ENCODE data around the gene SNRNP48. TPM values are rescaled to one million over a fixed set of nuclear protein-coding genes. Genes with fewer than 3 reads are reported as not detected.

SNRNP48 gene
- total RNA-seq, 1 donor from 2014 or later: 17.5 TPM

DNA sequence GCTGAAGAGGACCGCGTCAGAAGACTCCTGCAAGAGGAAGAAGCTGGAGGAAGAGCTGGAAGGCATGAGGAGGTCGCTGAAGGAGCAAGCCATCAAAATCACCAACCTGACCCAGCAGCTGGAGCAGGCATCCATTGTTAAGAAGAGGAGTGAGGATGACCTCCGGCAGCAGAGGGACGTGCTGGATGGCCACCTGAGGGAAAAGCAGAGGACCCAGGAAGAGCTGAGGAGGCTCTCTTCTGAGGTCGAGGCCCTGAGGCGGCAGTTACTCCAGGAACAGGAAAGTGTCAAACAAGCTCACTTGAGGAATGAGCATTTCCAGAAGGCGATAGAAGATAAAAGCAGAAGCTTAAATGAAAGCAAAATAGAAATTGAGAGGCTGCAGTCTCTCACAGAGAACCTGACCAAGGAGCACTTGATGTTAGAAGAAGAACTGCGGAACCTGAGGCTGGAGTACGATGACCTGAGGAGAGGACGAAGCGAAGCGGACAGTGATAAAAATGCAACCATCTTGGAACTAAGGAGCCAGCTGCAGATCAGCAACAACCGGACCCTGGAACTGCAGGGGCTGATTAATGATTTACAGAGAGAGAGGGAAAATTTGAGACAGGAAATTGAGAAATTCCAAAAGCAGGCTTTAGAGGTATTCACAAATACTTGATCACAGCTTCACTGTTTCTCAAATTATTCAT, 8.9 kb upstream of the SNRNP48 start:
- DNase-seq: no peak
- ATAC-seq (ENCODE audit: poor library complexity): no peak
- intact Hi-C loops (cut with DNase I): no loop called here

DNA sequence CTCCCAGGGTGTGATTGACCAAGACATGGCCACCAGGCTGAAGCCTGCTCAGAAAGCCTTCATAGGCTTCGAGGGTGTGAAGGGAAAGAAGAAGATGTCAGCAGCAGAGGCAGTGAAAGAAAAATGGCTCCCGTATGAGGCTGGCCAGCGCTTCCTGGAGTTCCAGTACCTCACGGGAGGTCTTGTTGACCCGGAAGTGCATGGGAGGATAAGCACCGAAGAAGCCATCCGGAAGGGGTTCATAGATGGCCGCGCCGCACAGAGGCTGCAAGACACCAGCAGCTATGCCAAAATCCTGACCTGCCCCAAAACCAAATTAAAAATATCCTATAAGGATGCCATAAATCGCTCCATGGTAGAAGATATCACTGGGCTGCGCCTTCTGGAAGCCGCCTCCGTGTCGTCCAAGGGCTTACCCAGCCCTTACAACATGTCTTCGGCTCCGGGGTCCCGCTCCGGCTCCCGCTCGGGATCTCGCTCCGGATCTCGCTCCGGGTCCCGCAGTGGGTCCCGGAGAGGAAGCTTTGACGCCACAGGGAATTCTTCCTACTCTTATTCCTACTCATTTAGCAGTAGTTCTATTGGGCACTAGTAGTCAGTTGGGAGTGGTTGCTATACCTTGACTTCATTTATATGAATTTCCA, 4.6 kb upstream of the SNRNP48 start:
- no peak for ATAC-seq (ENCODE audit: poor library complexity)
- no peak for DNase-seq
- intact Hi-C loops (cut with DNase I): no loop called here

GRCh38 chr6:7587631-7588100, 2.3 kb upstream of the SNRNP48 start:
- intact Hi-C loops (cut with DNase I): no loop called here
- ATAC-seq (ENCODE audit: poor library complexity) (no peak), DNase-seq (no peak)

DNA sequence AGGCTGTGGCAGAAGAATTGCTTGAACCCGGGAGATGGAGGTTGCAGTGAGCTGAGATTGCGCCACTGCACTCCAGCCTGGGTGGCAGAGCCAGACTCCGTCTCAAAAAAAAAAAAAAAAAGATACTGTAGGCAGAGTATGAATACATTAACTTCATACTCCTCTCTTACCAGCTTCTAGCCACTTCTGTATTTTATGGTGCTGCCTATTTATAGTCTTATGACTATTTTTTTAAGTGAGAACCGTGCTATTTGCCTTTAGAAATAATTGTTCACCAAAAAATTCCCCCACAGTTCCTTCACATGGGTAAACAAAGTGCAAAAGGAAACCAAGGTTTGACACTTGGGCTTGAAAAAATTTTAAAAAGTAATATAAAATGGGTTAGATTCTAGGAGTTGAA, 1.5 kb upstream of the SNRNP48 start:
- intact Hi-C loops (cut with DNase I): no loop called here
- no peak for ATAC-seq (ENCODE audit: poor library complexity)
- no peak for DNase-seq

DNA sequence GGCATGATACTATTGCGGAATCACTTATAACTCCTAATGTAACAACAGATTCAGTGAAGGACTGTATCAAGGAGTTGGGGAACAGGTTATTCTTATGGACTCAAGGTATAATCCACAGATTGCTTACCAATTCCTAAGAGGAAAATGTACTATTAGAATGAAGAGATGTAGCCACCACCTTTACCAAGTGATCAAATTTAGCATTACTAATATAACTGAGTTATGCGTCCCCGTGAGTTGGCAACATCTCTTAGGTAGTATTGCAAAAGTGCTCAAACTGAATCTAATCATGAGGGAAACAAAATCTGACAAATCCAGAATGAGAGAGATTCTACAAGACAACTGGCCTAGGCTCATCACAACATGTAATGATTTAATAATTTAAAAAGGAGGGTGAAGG, 777 bp upstream of the SNRNP48 start:
- DNase-seq (no peak), ATAC-seq (ENCODE audit: poor library complexity) (no peak)
- intact Hi-C loops (cut with DNase I): no loop called here

GRCh38 chr6:7590918-7591302, 912 bp downstream of the SNRNP48 start:
- peak; percentile 33 for ATAC-seq (ENCODE audit: poor library complexity)
- DNase-seq: no peak
- intact Hi-C loops (cut with DNase I): no loop called here

DNA sequence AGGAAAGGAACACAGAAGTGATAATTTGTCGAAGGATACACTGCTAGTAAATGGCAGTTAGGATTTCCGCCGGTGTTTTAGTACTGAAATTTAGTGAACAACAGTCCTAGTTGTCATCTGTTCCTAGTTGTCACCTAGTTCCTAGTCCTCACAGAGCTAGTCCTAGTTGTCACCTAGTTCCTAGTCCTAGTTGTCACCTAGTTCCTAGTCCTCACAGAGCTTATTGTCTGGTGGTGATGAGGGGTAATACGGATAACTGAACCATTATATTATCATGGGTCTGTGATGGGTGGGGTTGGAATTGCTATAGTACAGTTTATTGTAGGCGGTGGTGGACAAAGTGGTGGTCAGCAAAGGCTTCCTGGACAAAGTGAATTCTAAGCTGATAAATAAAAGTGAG, 1.8 kb downstream of the SNRNP48 start:
- ATAC-seq (ENCODE audit: poor library complexity): no peak
- intact Hi-C loops (cut with DNase I): no loop called here
- no peak for DNase-seq

DNA sequence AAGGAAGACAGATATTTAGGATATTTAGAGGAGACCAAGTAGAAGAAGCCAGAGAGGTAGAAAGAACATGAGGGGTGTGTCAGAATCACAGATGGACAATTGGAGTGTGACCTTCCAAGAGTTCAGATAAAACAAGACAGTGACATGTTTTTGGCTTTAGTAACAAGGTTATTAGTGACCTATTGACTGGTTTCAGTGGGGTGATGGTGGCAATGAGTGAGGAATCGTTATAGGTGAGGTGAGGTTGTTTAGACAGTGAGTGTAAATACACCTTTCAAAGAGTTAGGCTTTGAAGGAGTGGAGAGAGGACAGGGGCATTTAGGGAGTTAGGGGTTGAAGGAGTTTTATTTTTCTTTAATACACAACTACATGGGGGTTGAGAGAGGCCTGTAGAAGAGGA, 3.2 kb downstream of the SNRNP48 start:
- intact Hi-C loops (cut with DNase I): no loop called here

GRCh38 chr6:7594579-7595125, 4.7 kb downstream of the SNRNP48 start:
- ATAC-seq (ENCODE audit: poor library complexity) (peak; percentile 25), DNase-seq (no peak)
- intact Hi-C loops (cut with DNase I): no loop called here

More for the DNA sequence above, 3.2 kb downstream of the SNRNP48 start:
- no peak for DNase-seq
- ATAC-seq (ENCODE audit: poor library complexity): no peak

DNA sequence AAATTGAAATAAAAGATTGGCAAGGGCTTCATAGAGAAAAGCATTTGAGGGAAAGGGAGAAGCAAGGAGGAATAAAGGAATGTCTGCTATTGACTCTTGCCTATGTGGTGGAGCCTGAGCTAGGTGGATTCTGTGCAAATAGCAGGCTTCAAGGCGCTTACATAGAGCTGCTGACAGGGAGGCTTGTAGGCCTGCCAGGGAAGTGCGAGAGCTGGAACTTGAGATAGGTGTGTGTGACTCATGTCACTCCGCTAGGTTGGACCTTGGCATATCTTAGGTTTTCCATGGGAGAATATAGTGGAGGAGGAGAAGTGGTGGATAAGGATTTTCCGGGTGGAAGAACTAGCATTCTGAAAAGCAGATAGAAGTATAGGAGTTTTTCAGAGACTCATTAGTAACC, 14.0 kb downstream of the SNRNP48 start:
- peak; percentile 98 for ATAC-seq (ENCODE audit: poor library complexity)
- DNase-seq: peak; percentile 60

GRCh38 chr6:7604506-7604905, 14.5 kb downstream of the SNRNP48 start:
- intact Hi-C loops (cut with DNase I): no loop called here
- ATAC-seq (ENCODE audit: poor library complexity) (no peak), DNase-seq (no peak)

More for the DNA sequence above, 14.0 kb downstream of the SNRNP48 start:
- intact Hi-C loops (cut with DNase I): no loop called here

DNA sequence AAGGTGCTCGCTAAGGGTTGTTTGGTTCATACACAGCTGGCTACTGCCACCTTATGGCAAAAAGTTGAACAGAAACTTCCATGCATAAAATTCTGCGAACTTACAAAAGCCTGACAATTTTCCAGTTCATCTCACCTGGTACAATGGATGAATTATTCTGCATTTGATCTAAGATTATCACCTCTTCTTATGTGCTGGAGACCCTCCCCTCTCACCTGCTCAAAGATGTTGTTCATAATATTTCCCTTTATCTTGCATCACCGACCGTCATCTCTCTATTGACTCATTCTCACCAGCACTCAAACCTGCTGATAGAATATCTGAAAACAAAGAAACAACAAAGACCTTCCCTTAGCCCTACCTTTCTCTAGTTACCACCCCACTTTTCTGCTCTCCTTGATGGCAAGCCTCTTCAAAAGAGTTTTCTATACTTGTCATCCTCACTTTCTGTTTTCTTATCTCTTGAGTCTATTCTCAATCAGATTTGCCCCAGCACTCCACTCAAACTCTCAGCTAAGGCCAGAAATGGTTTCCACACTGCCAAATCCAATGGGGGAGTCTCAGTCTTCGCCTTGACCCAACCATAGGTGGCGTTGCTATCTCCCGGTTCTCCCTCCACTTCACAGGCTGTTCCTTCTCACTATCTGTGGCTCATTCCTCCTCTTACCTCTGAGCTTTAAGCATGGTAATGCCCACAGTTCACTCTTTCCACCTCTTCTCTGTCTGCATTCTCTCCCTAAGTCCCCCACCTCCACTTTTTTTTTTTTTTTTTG, 25.8 kb downstream of the SNRNP48 start:
- ATAC-seq (ENCODE audit: poor library complexity) (peak; percentile 71), DNase-seq (no peak)
- intact Hi-C loops (cut with DNase I): loop anchor here (10.0 kb wide), 2 partner anchors 301 to 331 kb away; partner anchors contain the start of gene SSR1

- intact Hi-C loops (cut with DNase I): loop anchor here (10.0 kb wide), 2 partner anchors 303 to 333 kb away; partner anchors contain the start of gene SSR1
- ATAC-seq (ENCODE audit: poor library complexity) (peak; percentile 56), DNase-seq (peak; percentile 50)
These were observed 28.1 kb downstream of the SNRNP48 start for GRCh38 chr6:7617801-7618764.

- ATAC-seq (ENCODE audit: poor library complexity): no peak
- intact Hi-C loops (cut with DNase I): no loop called here
- DNase-seq: no peak
These were observed 31.8 kb downstream of the SNRNP48 start for GRCh38 chr6:7621761-7622160.

DNA sequence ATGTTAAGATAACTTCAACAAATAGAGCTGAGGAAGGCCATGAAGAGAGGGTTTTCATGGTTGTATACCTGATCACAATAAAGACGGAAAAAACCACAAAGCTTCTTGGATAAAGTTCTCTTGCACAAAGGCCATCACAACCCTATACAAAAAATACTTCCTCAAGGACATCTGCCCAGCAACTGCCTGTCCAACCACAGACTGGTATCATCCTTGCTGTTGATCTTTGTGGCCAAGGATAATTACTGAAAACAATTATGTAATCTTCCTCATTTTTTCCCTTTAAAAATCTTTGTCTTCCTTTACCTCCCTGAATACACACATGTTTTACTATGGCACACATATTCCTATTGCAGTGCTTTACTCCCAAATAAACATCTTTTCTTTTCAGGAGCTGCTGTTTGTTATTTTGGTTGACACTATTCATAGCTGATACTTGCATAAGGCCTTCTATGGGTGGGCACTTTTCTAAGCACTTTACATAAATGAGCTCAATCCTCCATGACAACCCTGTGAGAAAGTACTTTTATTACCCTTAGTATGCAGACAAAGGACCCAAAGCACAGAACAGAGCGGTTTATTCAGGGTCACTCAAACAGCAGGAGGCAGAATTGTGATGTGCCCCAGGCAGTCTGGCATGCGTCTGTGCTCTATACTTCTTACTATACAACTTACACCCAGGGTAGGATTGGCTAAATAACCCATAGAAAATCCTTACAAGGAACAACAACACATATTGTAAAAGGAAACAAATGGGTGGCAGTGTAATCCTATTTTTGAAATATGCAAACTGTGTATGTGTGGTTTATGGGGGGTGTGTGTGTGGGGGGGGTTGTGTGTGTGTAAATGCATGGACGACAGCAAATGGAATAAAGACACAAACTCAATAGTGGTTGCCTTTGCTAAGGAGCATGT, 35.1 kb downstream of the SNRNP48 start:
- ATAC-seq (ENCODE audit: poor library complexity) (no peak), DNase-seq (no peak)
- intact Hi-C loops (cut with DNase I): no loop called here

DNA sequence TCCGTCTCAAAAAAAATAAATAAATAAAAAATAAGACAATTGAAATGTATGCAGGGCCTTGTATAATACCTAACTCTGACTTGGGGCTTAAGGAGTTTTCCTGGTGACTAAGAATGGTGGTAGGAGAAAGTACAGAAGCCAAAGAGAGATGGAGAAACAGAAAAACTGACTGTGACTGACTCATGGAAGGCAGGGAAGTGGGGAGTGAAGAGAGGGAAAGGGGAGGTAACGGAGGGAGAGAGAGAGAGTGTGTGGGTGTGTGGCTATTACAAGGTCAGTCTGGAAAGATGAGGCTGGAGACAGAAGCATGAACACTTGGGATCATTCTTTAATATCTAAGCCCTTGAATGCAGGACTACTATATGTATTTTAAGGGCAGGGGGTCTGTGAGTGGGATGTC, 38.5 kb downstream of the SNRNP48 start:
- no peak for DNase-seq
- no peak for ATAC-seq (ENCODE audit: poor library complexity)
- intact Hi-C loops (cut with DNase I): no loop called here

DNA sequence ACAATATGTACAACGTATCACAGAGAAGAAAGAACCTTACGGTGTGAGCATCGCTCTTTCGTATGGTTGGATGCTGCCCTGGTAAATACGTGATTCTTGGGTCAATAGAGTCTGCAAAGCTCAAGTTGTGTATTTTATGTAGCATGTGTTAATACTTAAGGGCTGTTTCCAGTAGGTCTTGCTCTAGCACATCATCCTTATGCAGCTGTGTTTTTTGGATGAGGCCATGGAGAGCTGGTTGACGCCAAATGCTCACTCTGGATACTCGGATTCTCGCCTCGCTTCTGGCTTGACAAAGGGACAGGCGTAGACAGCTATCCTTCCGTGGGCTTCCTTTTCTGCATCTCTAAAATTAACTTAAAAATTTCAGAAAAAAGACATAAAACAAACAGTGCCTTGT, 38.9 kb downstream of the SNRNP48 start:
- DNase-seq (no peak), ATAC-seq (ENCODE audit: poor library complexity) (no peak)
- intact Hi-C loops (cut with DNase I): no loop called here
